ENCODE data around the gene GPBP1L1.
"Not testable (repeated sequence)": the region's sequence is repeated elsewhere in the genome, so short reads cannot be mapped to it uniquely, and the experiment has no call there.

DNA sequence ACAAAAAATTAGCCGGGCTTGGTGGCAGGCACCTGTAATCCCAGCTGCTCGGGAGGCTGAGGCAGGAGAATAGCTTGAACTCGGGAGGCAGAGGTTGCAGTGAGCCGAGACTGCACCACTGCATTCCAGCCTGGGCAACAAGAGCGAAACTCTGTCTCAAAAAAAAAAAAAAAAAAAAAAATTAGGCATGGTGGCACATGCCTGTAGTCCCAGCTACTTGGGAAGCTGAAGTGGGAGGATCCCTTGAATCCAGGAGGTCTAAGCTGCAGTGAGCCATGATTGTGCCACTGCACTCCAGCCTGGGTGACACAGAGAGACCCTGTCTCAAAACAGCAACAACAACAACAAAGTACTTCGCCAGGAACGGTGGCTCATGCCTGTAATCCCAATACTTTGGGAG, 9.8 kb downstream of the GPBP1L1 start:
- TF ChIP-seq, protein P1, sequence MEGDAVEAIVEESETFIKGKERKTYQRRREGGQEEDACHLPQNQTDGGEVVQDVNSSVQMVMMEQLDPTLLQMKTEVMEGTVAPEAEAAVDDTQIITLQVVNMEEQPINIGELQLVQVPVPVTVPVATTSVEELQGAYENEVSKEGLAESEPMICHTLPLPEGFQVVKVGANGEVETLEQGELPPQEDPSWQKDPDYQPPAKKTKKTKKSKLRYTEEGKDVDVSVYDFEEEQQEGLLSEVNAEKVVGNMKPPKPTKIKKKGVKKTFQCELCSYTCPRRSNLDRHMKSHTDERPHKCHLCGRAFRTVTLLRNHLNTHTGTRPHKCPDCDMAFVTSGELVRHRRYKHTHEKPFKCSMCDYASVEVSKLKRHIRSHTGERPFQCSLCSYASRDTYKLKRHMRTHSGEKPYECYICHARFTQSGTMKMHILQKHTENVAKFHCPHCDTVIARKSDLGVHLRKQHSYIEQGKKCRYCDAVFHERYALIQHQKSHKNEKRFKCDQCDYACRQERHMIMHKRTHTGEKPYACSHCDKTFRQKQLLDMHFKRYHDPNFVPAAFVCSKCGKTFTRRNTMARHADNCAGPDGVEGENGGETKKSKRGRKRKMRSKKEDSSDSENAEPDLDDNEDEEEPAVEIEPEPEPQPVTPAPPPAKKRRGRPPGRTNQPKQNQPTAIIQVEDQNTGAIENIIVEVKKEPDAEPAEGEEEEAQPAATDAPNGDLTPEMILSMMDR (IDR thresholded peaks at IDR 0.05), result not testable (repeated sequence)
- not testable (repeated sequence) for TF ChIP-seq EP300, POLR2A (IDR thresholded peaks at IDR 0.05)
